NCI-H128 (cell line): ENCODE data around the gene PTPRM.

Source experiments
- DNase-seq: peaks from one replicate; lab custom pipeline; 2025; ENCODE audit not compliant: unreplicated experiment; lab: John Stamatoyannopoulos, UW

PTPRM gene

GRCh38 chr18:8208716-8209115, 641.6 kb downstream of the PTPRM start:
- DNase-seq: no peak

GRCh38 chr18:8212896-8213780, 646.0 kb downstream of the PTPRM start:
- DNase-seq: no peak

- no peak for DNase-seq
Measured at GRCh38 chr18:8215741-8216140, 648.6 kb downstream of the PTPRM start.

GRCh38 chr18:8217051-8217564, 650.0 kb downstream of the PTPRM start:
- DNase-seq: no peak

GRCh38 chr18:8218197-8218596, 651.1 kb downstream of the PTPRM start:
- DNase-seq: no peak

- DNase-seq: no peak
Measured at GRCh38 chr18:8221452-8221851, 654.3 kb downstream of the PTPRM start.

GRCh38 chr18:8224576-8224975, 657.5 kb downstream of the PTPRM start:
- DNase-seq: no peak

- no peak for DNase-seq
Measured at GRCh38 chr18:8229040-8229439, 661.9 kb downstream of the PTPRM start.

GRCh38 chr18:8229787-8230186, 662.7 kb downstream of the PTPRM start:
- DNase-seq: no peak

GRCh38 chr18:8231316-8231715, 664.2 kb downstream of the PTPRM start:
- DNase-seq: no peak

GRCh38 chr18:8232791-8233190, 665.7 kb downstream of the PTPRM start:
- no peak for DNase-seq

GRCh38 chr18:8235894-8236293, 668.8 kb downstream of the PTPRM start:
- DNase-seq: no peak

- DNase-seq: no peak
Measured at GRCh38 chr18:8238507-8238906, 671.4 kb downstream of the PTPRM start.

- no peak for DNase-seq
Measured at GRCh38 chr18:8241731-8242130, 674.6 kb downstream of the PTPRM start.

- no peak for DNase-seq
Measured at GRCh38 chr18:8242151-8242696, 675.1 kb downstream of the PTPRM start.

GRCh38 chr18:8247700-8248099, 680.6 kb downstream of the PTPRM start:
- no peak for DNase-seq

- no peak for DNase-seq
Measured at GRCh38 chr18:8248576-8248975, 681.5 kb downstream of the PTPRM start.

GRCh38 chr18:8249811-8250210, 682.7 kb downstream of the PTPRM start:
- no peak for DNase-seq

GRCh38 chr18:8252371-8252770, 685.3 kb downstream of the PTPRM start:
- no peak for DNase-seq

GRCh38 chr18:8253944-8254343, 686.8 kb downstream of the PTPRM start:
- no peak for DNase-seq

GRCh38 chr18:8254654-8255053, 687.5 kb downstream of the PTPRM start:
- no peak for DNase-seq

GRCh38 chr18:8257851-8258434, 690.8 kb downstream of the PTPRM start:
- DNase-seq: no peak
